IMR-90 (cell line): ENCODE data around the gene TRIM37. TPM values are rescaled to one million over a fixed set of nuclear protein-coding genes. Genes with fewer than 3 reads are reported as not detected.

ENCODE experiments used
- ATAC-seq: fragments of 200-7000 bp; cut with Tn5 transposase; 2 replicates; pipeline ENCODE4 v1.9.1; 2020; ENCODE audit warnings: low read depth, mild to moderate bottlenecking, moderate library complexity
- BruUV-seq: library from RNA; stranded (reverse); fragments of 400-500 nt; replicated peaks from 2 replicates; lab custom pipeline; 2021; lab: Mats Ljungman, UMichigan
- CTCF ChIA-PET: fragments of 300-600 bp; formaldehyde crosslinking; extraction: SDS; loops from one replicate; lab custom pipeline; 2021; ENCODE audit warnings: antibody characterized with exemption; lab: Yijun Ruan, JAX
- POLR2A ChIA-PET: fragments of 300-600 bp; sonication (Branson Sonifier 250); formaldehyde crosslinking; loops from one replicate; lab custom pipeline; 2022; ENCODE audit warnings: antibody characterized with exemption; ENCODE audit not compliant: unreplicated experiment; lab: Charles Lee
- DNase-seq: peaks from one replicate; pipeline ENCODE4 v3.0.0; 2013
- H2AFZ ChIP-seq: replicated peaks from 2 replicates; pipeline ENCODE3; 2013; ENCODE audit warnings: low read length, mild to moderate bottlenecking; ENCODE audit not compliant: poor library complexity
- H2AK5ac ChIP-seq: 2 replicates; pipeline ENCODE4 v1.6.1; 2013; ENCODE audit warnings: low read depth, low read length, inconsistent platforms
- H2AK9ac ChIP-seq: replicated peaks from 2 replicates; pipeline ENCODE3; 2013; ENCODE audit warnings: mild to moderate bottlenecking, low read depth, low read length, moderate library complexity; ENCODE audit not compliant: poor library complexity
- H2BK120ac ChIP-seq: 2 replicates; pipeline ENCODE4 v1.6.1; 2013; ENCODE audit warnings: low read depth, low read length, inconsistent platforms
- H2BK15ac ChIP-seq: 3 replicates; pipeline ENCODE4 v1.6.1; 2013; ENCODE audit warnings: low read depth, low read length, inconsistent platforms
- H2BK20ac ChIP-seq: 2 replicates; pipeline ENCODE4 v1.6.1; 2013; ENCODE audit warnings: low read depth, mild to moderate bottlenecking, inconsistent platforms, low read length, moderate library complexity
- H2BK5ac ChIP-seq: 2 replicates; pipeline ENCODE4 v1.6.1; 2013; ENCODE audit warnings: mild to moderate bottlenecking, low read depth, low read length, inconsistent platforms; ENCODE audit not compliant: poor library complexity, severe bottlenecking
- H3K14ac ChIP-seq: replicated peaks from 2 replicates; pipeline ENCODE4 v1.6.1; 2013; ENCODE audit warnings: low read depth, low read length, inconsistent platforms
- H3K18ac ChIP-seq: 2 replicates; pipeline ENCODE4 v1.6.1; 2013; ENCODE audit warnings: low read depth, low read length, control low read depth
- H3K23ac ChIP-seq: 2 replicates; pipeline ENCODE4 v1.6.1; 2013; ENCODE audit warnings: low read depth, low read length, inconsistent platforms
- H3K27ac ChIP-seq: 2 replicates; pipeline ENCODE4 v1.5.1; 2013; ENCODE audit warnings: mild to moderate bottlenecking, control low read depth, low read length; ENCODE audit not compliant: insufficient read depth
- H3K27me3 ChIP-seq: 2 replicates; pipeline ENCODE4 v1.6.1; 2013; ENCODE audit warnings: low read length; ENCODE audit not compliant: control insufficient read depth, insufficient read depth
- H3K36me3 ChIP-seq: 2 replicates; pipeline ENCODE4 v1.6.1; 2013; ENCODE audit warnings: low read length, mixed read lengths; ENCODE audit not compliant: control insufficient read depth, insufficient read depth
- H3K4ac ChIP-seq: 2 replicates; pipeline ENCODE4 v1.6.1; 2013; ENCODE audit warnings: low read depth, low read length, inconsistent platforms
- H3K4me1 ChIP-seq: 2 replicates; pipeline ENCODE4 v1.6.1; 2013; ENCODE audit warnings: low read length, mixed read lengths; ENCODE audit not compliant: control insufficient read depth, insufficient read depth
- H3K4me2 ChIP-seq: 2 replicates; pipeline ENCODE4 v1.6.1; 2013; ENCODE audit warnings: low read depth, mild to moderate bottlenecking, control low read depth, low read length, moderate library complexity
- H3K4me3 ChIP-seq: 2 replicates; pipeline ENCODE4 v1.5.1; 2013; ENCODE audit warnings: low read depth, mild to moderate bottlenecking, control low read depth, low read length, moderate library complexity; ENCODE audit not compliant: insufficient read depth
- H3K56ac ChIP-seq: 2 replicates; pipeline ENCODE4 v1.6.1; 2013; ENCODE audit warnings: low read length, inconsistent platforms; ENCODE audit not compliant: insufficient read depth; ENCODE audit errors: extremely low read depth
- H3K79me1 ChIP-seq, 2 experiments: 2 replicates each; pipeline ENCODE4 v1.6.1; 2013; ENCODE audit warnings: low read length in 2 of 2, inconsistent platforms in 1 of 2, low read depth in 1 of 2
- H3K9ac ChIP-seq: 2 replicates; pipeline ENCODE4 v1.6.1; 2013; ENCODE audit warnings: low read depth, low read length, control low read depth
- H3K9me1 ChIP-seq: 2 replicates; pipeline ENCODE4 v1.6.1; 2013; ENCODE audit warnings: low read length, inconsistent platforms; ENCODE audit not compliant: insufficient read depth
- H3K9me3 ChIP-seq: 2 replicates; pipeline ENCODE4 v1.6.1; 2013; ENCODE audit warnings: low read length; ENCODE audit not compliant: control insufficient read depth, insufficient read depth
- H4K20me1 ChIP-seq: 2 replicates; pipeline ENCODE4 v1.6.1; 2013; ENCODE audit warnings: low read length, inconsistent platforms; ENCODE audit not compliant: insufficient read depth
- H4K5ac ChIP-seq: 2 replicates; pipeline ENCODE4 v1.6.1; 2013; ENCODE audit warnings: mild to moderate bottlenecking, low read depth, low read length, control low read depth
- H4K8ac ChIP-seq, 2 experiments: 2 replicates each; pipeline ENCODE4 v1.6.1; 2013; ENCODE audit warnings: low read depth in 2 of 2, low read length in 2 of 2, control low read depth in 1 of 2, inconsistent platforms in 1 of 2
- H4K91ac ChIP-seq: 2 replicates; pipeline ENCODE4 v1.6.1; 2013; ENCODE audit warnings: low read depth, low read length, inconsistent platforms; ENCODE audit not compliant: insufficient read depth
- BHLHE40 ChIP-seq: fragments of 150-350 bp; IDR thresholded peaks from 2 replicates; pipeline ENCODE4 v1.6.1; 2016; ENCODE audit warnings: mild to moderate bottlenecking, low read depth, low read length
- CEBPB ChIP-seq: IDR thresholded peaks from 2 replicates; pipeline ENCODE4 v1.6.1; 2012; ENCODE audit warnings: low read depth, low read length, improper control_type of control experiment
- CHD1 ChIP-seq: IDR thresholded peaks from 2 replicates; pipeline ENCODE4 v1.6.1; 2012; ENCODE audit warnings: low read depth, low read length, improper control_type of control experiment
- ELK1 ChIP-seq: fragments of 150-350 bp; IDR thresholded peaks from 2 replicates; pipeline ENCODE4 v1.6.1; 2016; ENCODE audit warnings: low read depth, mild to moderate bottlenecking, low read length, moderate library complexity, borderline replicate concordance
- FOS ChIP-seq: fragments of 150-350 bp; IDR thresholded peaks from 2 replicates; pipeline ENCODE4 v1.6.1; 2016; ENCODE audit warnings: low read depth, low read length
- MXI1 ChIP-seq: IDR thresholded peaks from 2 replicates; pipeline ENCODE4 v1.6.1; 2012; ENCODE audit warnings: low read depth, mild to moderate bottlenecking, low read length, moderate library complexity, borderline replicate concordance
- NFE2L2 ChIP-seq: fragments of 150-350 bp; IDR thresholded peaks from 2 replicates; pipeline ENCODE4 v1.6.1; 2016; ENCODE audit warnings: low read depth, mild to moderate bottlenecking, low read length
- POLR2A ChIP-seq: IDR thresholded peaks from 2 replicates; pipeline ENCODE4 v1.6.1; 2012; ENCODE audit warnings: mild to moderate bottlenecking, low read depth, low read length
- RAD21 ChIP-seq: IDR thresholded peaks from 2 replicates; pipeline ENCODE4 v1.6.1; 2012; ENCODE audit warnings: low read length, improper control_type of control experiment
- RFX5 ChIP-seq: IDR thresholded peaks from 2 replicates; pipeline ENCODE4 v1.8.0; 2012; ENCODE audit warnings: low read depth, mild to moderate bottlenecking, low read length, moderate library complexity
- SMC3 ChIP-seq: fragments of 150-350 bp; IDR thresholded peaks from 2 replicates; pipeline ENCODE4 v1.6.1; 2016; ENCODE audit warnings: low read depth, mild to moderate bottlenecking, antibody characterized with exemption, low read length, moderate library complexity
- WGBS, 2 experiments: methylation state at CpG; one replicate each; pipeline versions ENCODE4 v1.1.5 to v1.1.7; 2013; ENCODE audit warnings: missing lambda C conversion rate in 2 of 2; ENCODE audit not compliant: insufficient read length in 1 of 2; ENCODE audit errors: extremely low coverage in 2 of 2; 5-methylcytosine and 5-hydroxymethylcytosine counted together
- dilution Hi-C: fragments of 300-500 bp; cut with HindIII; formaldehyde crosslinking; loops from one replicate; pipeline ENCODE4 v1.14.3; 2018; ENCODE audit warnings: low sequenced_read_pairs; ENCODE audit not compliant: unreplicated experiment
- in situ Hi-C: fragments of 300-500 bp; cut with MboI; formaldehyde crosslinking; loops from 3 replicates; pipeline ENCODE4 v1.14.3; 2019; ENCODE audit warnings: low sequenced_read_pairs, inconsistent platforms, mixed read lengths
- intact Hi-C: fragments of 100-400 bp; cut with micrococcal nuclease; formaldehyde crosslinking; loops from 2 replicates; pipeline ENCODE4 v1.10.0; 2022
- polyA plus RNA-seq, 3 experiments: library from polyadenylated mRNA; depleted of rRNA; stranded (reverse); fragments of >200 nt; gene quantifications; 2 replicates each; pipeline ENCODE4 v1.2.3, GENCODE V29; 2012; ENCODE audit warnings: low replicate concordance in 1 of 3
- total RNA-seq: library from RNA; depleted of rRNA; stranded (reverse); fragments of >200 nt; gene quantifications from 2 replicates; pipeline ENCODE4 v1.2.3, GENCODE V29; 2012
- TF ChIP-seq, protein P1 (sequence below): fragments of 150-350 bp; IDR thresholded peaks from 2 replicates; pipeline ENCODE4 v1.6.1; 2017; ENCODE audit warnings: mild to moderate bottlenecking, antibody characterized with exemption, low read length, low read depth

The TRIM37 gene
- total and polyA plus RNA-seq, 2 of the 4 experiments (the other 2 are of a cell fraction) = 12.1 to 24.9 TPM

GRCh38 chr17:59003860-59004259 lies 102.8 kb downstream of the TRIM37 start (continued):
- TF ChIP-seq, protein P1, sequence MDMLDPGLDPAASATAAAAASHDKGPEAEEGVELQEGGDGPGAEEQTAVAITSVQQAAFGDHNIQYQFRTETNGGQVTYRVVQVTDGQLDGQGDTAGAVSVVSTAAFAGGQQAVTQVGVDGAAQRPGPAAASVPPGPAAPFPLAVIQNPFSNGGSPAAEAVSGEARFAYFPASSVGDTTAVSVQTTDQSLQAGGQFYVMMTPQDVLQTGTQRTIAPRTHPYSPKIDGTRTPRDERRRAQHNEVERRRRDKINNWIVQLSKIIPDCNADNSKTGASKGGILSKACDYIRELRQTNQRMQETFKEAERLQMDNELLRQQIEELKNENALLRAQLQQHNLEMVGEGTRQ = no peak
- TF ChIP-seq RAD21 (no peak), BHLHE40 (no peak), CHD1 (no peak), CEBPB (no peak)

- Histone ChIP-seq H2BK120ac (0 out of 2 replicates have a peak overlapping the region, but pooled peaks have one; percentile 5), H3K18ac (no peak overlapping the region), H3K4ac (no peak overlapping the region; the same call in 1 of the 2 replicates), H3K36me3 (peaks cover 3% of the 10 kb centered on the region; the same call in 1 of the 2 replicates), H3K27ac (no peak overlapping the region), H2BK15ac (peak overlapping the region; percentile 53; the same call in 1 of the 3 replicates), H2AK5ac (peak overlapping the region; percentile 39; the same call in 1 of the 2 replicates), H3K56ac (no peak overlapping the region), H4K20me1 (no peaks in the 10 kb centered on the region), H3K79me1 (peaks cover 0 to 4% of the 10 kb centered on the region in 2 experiments; a peak in 1 of 4 replicates), H3K4me2 (no peak overlapping the region), H3K4me1 (peaks cover 6% of the 10 kb centered on the region), H3K27me3 (no peaks in the 10 kb centered on the region), H4K8ac (peak overlapping the region in 1 of 2 experiments; percentile 37; a peak in 1 of 4 replicates), H4K91ac (peak overlapping the region; percentile 35; the same call in 1 of the 2 replicates), H2BK5ac (no peak overlapping the region), H2AFZ (no peak overlapping the region), H2AK9ac (no peak overlapping the region), H4K5ac (no peak overlapping the region), H2BK20ac (peak overlapping the region; percentile 47), H3K23ac (no peak overlapping the region; the same call in 1 of the 2 replicates), H3K9me3 (no peaks in the 10 kb centered on the region), H3K4me3 (no peak overlapping the region), H3K14ac (no peak overlapping the region), H3K9ac (no peak overlapping the region), H3K9me1 (no peaks in the 10 kb centered on the region; the same call in 1 of the 2 replicates)
- dilution Hi-C loops = no loop called here
- DNase-seq = peak; percentile 8
- BruUV-seq = no TSS peak
- CTCF ChIA-PET = interaction anchor here (1.2 to 3.8 kb wide), 2 partner anchors 291 to 415 kb away, joined by 3 to 28 read pairs; no protein-coding TSS in a partner anchor
- 100% methylated on average over 2 of the region's 2 CpGs; no CpG with 5 or more reads in 1 of the 2 experiments for WGBS, 2 experiments
- POLR2A ChIA-PET = no interaction called here
- in situ Hi-C loops = loop anchor here (10.0 kb wide), 1 partner anchor 418 kb away; no protein-coding TSS in a partner anchor
- no peak for ATAC-seq
- intact Hi-C loops = loop anchor here (5.0 kb wide), 1 partner anchor 346 kb away; no protein-coding TSS in a partner anchor
- TF ChIP-seq POLR2A (no peak), MXI1 (no peak), FOS (no peak), NFE2L2 (no peak), SMC3 (no peak), ELK1 (no peak), RFX5 (no peak), BHLHE40 (no peak)
- TF ChIP-seq, protein P1 = no peak
These were observed 103.8 kb downstream of the TRIM37 start for GRCh38 chr17:59002848-59003247.
